ENCODE data around the gene TMEM253. TPM values are rescaled to one million over a fixed set of nuclear protein-coding genes. Genes with fewer than 3 reads are reported as not detected.

The TMEM253 gene
- total RNA-seq, 2 donors from 2014 or later, result 0.35 TPM; not detected in 1

GRCh38 chr14:21149641-21150367 lies 48.9 kb downstream of the TMEM253 start:
- H3K27me3 Mint-ChIP-seq (ENCODE audit: low read depth), result peaks cover 14% of the 10 kb centered on the region
- H3K9me3 Mint-ChIP-seq, result peaks cover 3 to 9% of the 10 kb centered on the region in 2 donors
- no peak overlapping the region for H3K27ac Mint-ChIP-seq
- peaks cover 5 to 14% of the 10 kb centered on the region in 2 donors for H3K36me3 Mint-ChIP-seq (ENCODE audit: insufficient read depth in 2 of 2)
- no peak overlapping the region for H3K4me3 Mint-ChIP-seq
- no peaks in the 10 kb centered on the region for H3K4me1 Mint-ChIP-seq (ENCODE audit: low read depth)
- ATAC-seq (replicated peaks in 1 of 2), result no peak
- no peak for DNase-seq

Other genes starting within 250 kb of the TMEM253 start
- gene RNASE3, start 209.7 kb upstream of the TMEM253 start, total RNA-seq, result not detected
- gene RNASE2, start 145.6 kb upstream of the TMEM253 start, total RNA-seq, result not detected
- 10 to 100 TPM; 91.2 to 94.9 TPM for gene METTL17, start 111.1 kb upstream of the TMEM253 start, total RNA-seq
- gene SLC39A2, start 101.8 kb upstream of the TMEM253 start, total RNA-seq, result under 1 TPM; 0.58 to 0.96 TPM
- 1 to 10 TPM; 4.0 to 6.3 TPM for gene NDRG2, start 76.0 kb upstream of the TMEM253 start, total RNA-seq
- not detected for gene TPPP2, start 70.8 kb upstream of the TMEM253 start, total RNA-seq
- gene RNASE13, start 66.3 kb upstream of the TMEM253 start, total RNA-seq, result not detected
- gene RNASE7, start 58.7 kb upstream of the TMEM253 start, total RNA-seq, result not detected
- not detected for gene RNASE8, start 43.2 kb upstream of the TMEM253 start, total RNA-seq
- gene ARHGEF40, start 30.8 kb upstream of the TMEM253 start, total RNA-seq, result under 1 TPM; 0.26 to 0.37 TPM
- gene ZNF219, start 2.4 kb upstream of the TMEM253 start, total RNA-seq, result 10 to 100 TPM; 11.2 to 12.4 TPM
- gene OR5AU1, start 55.0 kb downstream of the TMEM253 start, total RNA-seq, result not detected
- gene HNRNPC, start 168.4 kb downstream of the TMEM253 start, total RNA-seq, result 1,000 to 10,000 TPM; 1,220 to 1,492 TPM
- not detected for gene RPGRIP1, start 179.0 kb downstream of the TMEM253 start, total RNA-seq

All from activated T-cell treated with anti-CD3 and anti-CD28 coated beads, Interleukin-2, amount 50 U/mL, for 72 hours (primary cell).